ENCODE measurements around the gene DHFR.

The DHFR gene

DNA sequence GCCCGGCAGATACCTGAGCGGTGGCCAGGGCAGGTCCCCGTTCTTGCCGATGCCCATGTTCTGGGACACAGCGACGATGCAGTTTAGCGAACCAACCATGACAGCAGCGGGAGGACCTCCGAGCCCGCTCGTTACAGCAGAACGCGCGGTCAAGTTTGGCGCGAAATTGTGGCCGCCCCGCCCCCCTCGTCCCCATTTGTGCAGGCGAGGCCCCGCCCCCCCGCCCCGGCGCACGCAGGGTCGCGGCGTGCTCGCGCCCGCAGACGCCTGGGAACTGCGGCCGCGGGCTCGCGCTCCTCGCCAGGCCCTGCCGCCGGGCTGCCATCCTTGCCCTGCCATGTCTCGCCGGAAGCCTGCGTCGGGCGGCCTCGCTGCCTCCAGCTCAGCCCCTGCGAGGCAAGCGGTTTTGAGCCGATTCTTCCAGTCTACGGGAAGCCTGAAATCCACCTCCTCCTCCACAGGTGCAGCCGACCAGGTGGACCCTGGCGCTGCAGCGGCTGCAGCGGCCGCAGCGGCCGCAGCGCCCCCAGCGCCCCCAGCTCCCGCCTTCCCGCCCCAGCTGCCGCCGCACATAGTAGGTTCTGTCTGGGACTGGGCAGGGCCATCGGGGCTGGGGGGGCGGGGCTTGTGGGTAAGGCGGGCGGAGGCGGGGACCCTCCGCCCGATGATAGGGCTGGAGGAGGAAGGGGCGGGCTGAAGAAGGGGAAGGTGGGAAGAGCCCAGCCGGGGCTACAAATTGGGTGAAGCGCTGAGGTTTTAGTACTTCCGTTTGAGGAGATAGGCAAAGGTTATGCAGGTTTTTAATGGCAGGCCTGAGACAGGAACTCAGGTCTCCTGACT, at the start of gene DHFR, which contains the start of gene MSH3:
TSS of gene DHFR (minus strand) at position 593 of the 840 bp plus-strand sequence. CDS start at position 99, 494 bp downstream.
TSS of gene MSH3 (plus strand) at position 262 of the 840 bp plus-strand sequence. CDS start at position 338, 76 bp downstream.
- DNase-seq (ENCODE audit: low spot score in 2 of 2) (peak; percentile 76 to 94), ATAC-seq (peak; percentile 78)
- H3K27ac Mint-ChIP-seq: no peak within 1 kb of the TSS
- H3K4me1 Mint-ChIP-seq: peaks cover 28% of the 10 kb centered on the region
- no peak within 1 kb of the TSS for H3K4me3 Mint-ChIP-seq
- no peaks in the 10 kb centered on the region for H3K9me3 Mint-ChIP-seq
- peaks cover 42% of the 10 kb centered on the region for H3K36me3 Mint-ChIP-seq

- Mint-ChIP-seq H3K9me3 (no peaks in the 10 kb centered on the region), H3K27ac (no peak overlapping the region), H3K4me3 (no peak overlapping the region), H3K4me1 (peaks cover 19% of the 10 kb centered on the region), H3K36me3 (peaks cover 12% of the 10 kb centered on the region)
- ATAC-seq: no peak
- no peak for DNase-seq (ENCODE audit: low spot score in 2 of 2)
These were observed 49.4 kb upstream of the DHFR start for GRCh38 chr5:80704221-80704620.

DNA sequence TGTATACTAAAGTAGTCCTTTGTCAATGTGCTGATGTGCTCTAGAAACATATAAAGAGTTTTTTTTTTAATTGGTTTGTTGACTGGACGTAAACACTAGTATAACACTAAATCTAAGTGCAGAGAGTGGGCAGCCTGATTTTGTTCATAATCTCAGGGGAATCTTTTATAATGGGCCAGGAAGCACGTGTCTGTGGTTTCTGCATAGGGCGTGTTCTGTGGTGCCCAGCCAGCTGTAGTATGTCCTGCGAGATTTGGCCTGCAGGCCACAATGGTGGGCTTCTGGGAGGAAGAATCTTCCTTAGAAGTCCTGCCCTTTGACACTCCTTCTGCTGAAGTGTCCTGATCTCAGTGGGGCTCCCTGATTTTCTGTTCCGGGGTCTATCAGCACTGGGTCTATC, 49.0 kb upstream of the DHFR start:
- Mint-ChIP-seq H3K27ac (peak overlapping the region; percentile 88), H3K36me3 (peaks cover 7% of the 10 kb centered on the region), H3K4me3 (no peak overlapping the region), H3K9me3 (no peaks in the 10 kb centered on the region), H3K4me1 (peaks cover 19% of the 10 kb centered on the region)
- DNase-seq (ENCODE audit: low spot score in 2 of 2): no peak
- no peak for ATAC-seq

DNA sequence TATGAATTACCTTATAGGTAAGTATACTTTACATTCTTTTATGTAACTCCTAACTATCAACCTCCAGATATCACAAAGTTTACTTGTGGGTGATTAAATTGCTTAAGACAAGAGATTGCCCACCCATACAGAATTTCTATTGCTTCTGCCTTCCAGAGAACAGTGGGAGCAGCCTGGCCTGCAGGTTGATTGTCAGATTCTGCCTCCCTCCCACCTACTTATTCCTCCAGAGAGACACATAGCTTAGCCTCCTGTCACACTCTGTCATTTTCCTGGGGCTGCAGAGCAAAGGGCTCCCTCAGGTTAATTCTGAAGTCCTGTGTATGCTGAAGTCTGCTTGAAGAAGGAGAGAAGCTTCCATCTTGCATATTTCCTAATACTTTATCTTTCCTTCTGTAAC, 48.5 kb upstream of the DHFR start:
- peak overlapping the region; percentile 88 for H3K27ac Mint-ChIP-seq
- ATAC-seq (no peak), DNase-seq (ENCODE audit: low spot score in 2 of 2) (no peak)
- H3K4me1 Mint-ChIP-seq: peaks cover 19% of the 10 kb centered on the region
- no peak overlapping the region for H3K4me3 Mint-ChIP-seq
- no peaks in the 10 kb centered on the region for H3K9me3 Mint-ChIP-seq
- H3K36me3 Mint-ChIP-seq: peaks cover 6% of the 10 kb centered on the region

GRCh38 chr5:80701597-80701996, 46.8 kb upstream of the DHFR start:
- no peak for ATAC-seq
- Mint-ChIP-seq H3K36me3 (peaks cover 6% of the 10 kb centered on the region), H3K27ac (no peak overlapping the region)

DNA sequence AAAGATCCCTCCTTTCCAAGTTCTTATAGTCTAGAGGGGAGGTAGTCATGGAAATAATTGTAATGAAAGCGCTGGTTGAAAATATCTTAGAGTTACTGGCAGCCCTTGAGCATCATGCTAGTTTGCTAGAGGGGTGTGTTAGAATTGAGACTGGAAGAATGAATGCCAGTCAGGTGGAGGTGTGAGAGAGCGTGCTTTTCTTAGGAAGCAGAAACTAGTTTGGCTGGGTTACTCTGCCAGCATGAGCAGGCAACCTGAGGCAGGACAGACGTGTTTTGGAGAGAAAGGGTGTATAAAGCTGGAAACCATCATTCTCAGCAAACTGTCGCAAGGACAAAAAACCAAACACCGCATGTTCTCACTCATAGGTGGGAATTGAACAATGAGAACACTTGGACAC, 43.6 kb upstream of the DHFR start:
- Mint-ChIP-seq H3K4me1 (peaks cover 14% of the 10 kb centered on the region), H3K27ac (no peak overlapping the region), H3K36me3 (peaks cover 6% of the 10 kb centered on the region), H3K9me3 (no peaks in the 10 kb centered on the region), H3K4me3 (no peak overlapping the region)
- ATAC-seq (no peak), DNase-seq (ENCODE audit: low spot score in 2 of 2) (no peak)

More at GRCh38 chr5:80701597-80701996, 46.8 kb upstream of the DHFR start:
- no peak for DNase-seq (ENCODE audit: low spot score in 2 of 2)
- Mint-ChIP-seq H3K9me3 (no peaks in the 10 kb centered on the region), H3K4me1 (peaks cover 19% of the 10 kb centered on the region), H3K4me3 (no peak overlapping the region)

- H3K9me3 Mint-ChIP-seq: no peaks in the 10 kb centered on the region
- peaks cover 6% of the 10 kb centered on the region for H3K36me3 Mint-ChIP-seq
- ATAC-seq (no peak), DNase-seq (ENCODE audit: low spot score in 2 of 2) (no peak)
- no peak overlapping the region for H3K4me3 Mint-ChIP-seq
- H3K27ac Mint-ChIP-seq: no peak overlapping the region
- H3K4me1 Mint-ChIP-seq: peaks cover 13% of the 10 kb centered on the region
These were observed 42.3 kb upstream of the DHFR start for GRCh38 chr5:80697100-80697499.

- no peak for ATAC-seq
- Mint-ChIP-seq H3K4me3 (no peak overlapping the region), H3K27ac (no peak overlapping the region), H3K36me3 (peaks cover 6% of the 10 kb centered on the region), H3K4me1 (peaks cover 8% of the 10 kb centered on the region), H3K9me3 (no peaks in the 10 kb centered on the region)
- no peak for DNase-seq (ENCODE audit: low spot score in 2 of 2)
These were observed 41.7 kb upstream of the DHFR start for GRCh38 chr5:80696450-80696849.

GRCh38 chr5:80695666-80696065, 40.9 kb upstream of the DHFR start:
- Mint-ChIP-seq H3K9me3 (no peaks in the 10 kb centered on the region), H3K4me3 (no peak overlapping the region), H3K36me3 (peaks cover 6% of the 10 kb centered on the region), H3K4me1 (peaks cover 5% of the 10 kb centered on the region), H3K27ac (peak overlapping the region; percentile 38)
- ATAC-seq (no peak), DNase-seq (ENCODE audit: low spot score in 2 of 2) (no peak)

DNA sequence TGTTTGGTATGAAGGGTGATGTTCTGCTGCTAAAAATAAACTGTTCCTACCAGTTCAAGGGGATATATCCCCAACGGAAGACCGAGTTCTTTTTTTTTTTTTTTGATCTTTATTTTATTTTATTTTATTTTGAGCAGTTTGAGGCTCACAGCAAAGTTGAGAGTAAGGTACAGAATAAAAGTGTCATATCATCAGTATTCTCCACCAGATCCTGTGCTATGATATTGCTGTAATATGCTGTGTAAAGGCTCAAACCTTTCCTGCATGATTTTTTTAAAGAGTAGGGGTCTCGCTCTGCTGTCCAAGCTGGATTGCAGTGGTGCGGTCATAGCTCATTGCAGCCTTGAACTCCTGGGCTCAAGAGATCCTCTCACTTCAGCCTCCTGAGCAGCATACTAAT, 34.8 kb upstream of the DHFR start:
- H3K27ac Mint-ChIP-seq: no peak overlapping the region
- no peak for ATAC-seq
- H3K36me3 Mint-ChIP-seq: peaks cover 16% of the 10 kb centered on the region
- H3K4me1 Mint-ChIP-seq: peaks cover 17% of the 10 kb centered on the region
- no peak for DNase-seq (ENCODE audit: low spot score in 2 of 2)
- no peaks in the 10 kb centered on the region for H3K9me3 Mint-ChIP-seq
- no peak overlapping the region for H3K4me3 Mint-ChIP-seq

DNA sequence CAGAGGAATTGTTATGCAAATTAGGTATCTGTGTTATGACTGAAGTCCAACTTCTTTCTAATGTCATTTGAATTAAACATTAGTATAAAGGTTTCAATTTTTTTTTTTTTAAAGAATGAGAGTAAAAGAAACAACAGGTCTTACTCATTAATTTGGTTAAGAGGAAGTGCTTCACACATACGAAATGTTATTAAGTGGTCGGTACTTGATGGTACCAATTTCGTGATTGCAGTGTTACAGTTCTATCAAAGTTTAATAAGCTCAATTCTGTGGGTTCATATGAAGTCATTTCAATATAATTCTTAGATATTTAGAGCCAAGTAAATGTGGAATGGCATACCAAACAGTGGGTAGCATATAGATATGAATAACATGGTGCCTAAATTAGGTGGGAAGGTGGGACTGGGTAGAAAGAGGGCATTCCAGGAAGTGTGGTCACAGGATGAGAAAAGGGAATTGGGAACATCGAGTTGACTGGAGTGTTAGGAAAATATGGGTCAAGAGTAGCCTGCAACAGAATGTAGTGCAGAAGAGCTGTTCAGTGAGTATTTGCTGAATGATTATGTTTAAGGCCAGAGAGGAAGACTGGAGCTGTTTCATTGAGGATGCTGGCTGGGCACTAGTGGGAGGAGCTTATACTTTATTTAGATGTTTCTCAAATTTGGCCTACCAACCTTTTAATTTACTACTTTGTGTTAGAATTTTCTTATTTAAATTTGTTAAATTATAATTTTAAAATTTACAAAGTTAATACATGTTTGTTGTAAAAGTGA, 34.1 kb upstream of the DHFR start:
- no peaks in the 10 kb centered on the region for H3K9me3 Mint-ChIP-seq
- no peak overlapping the region for H3K27ac Mint-ChIP-seq
- no peak overlapping the region for H3K4me3 Mint-ChIP-seq
- ATAC-seq (no peak), DNase-seq (ENCODE audit: low spot score in 2 of 2) (no peak)
- H3K36me3 Mint-ChIP-seq: peaks cover 16% of the 10 kb centered on the region
- peaks cover 17% of the 10 kb centered on the region for H3K4me1 Mint-ChIP-seq

DNA sequence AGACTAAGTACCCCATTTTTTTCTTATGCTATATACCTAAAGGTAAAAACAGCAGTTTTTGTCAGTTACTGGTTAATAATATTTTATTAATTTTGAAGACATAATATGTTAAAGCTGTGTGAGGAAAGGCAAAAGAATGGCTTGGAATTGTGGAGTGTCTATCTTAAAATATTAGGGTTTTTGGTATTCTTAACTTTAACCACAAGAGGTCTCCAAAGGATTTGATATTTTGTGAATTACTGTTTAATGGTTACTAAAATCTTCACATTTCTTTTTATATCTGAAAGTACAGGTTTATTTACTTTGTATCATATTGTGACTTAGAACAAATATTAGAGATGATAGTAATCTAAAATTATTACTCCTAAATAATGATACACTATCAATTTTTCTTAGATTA, 32.0 kb upstream of the DHFR start:
- H3K4me3 Mint-ChIP-seq: no peak overlapping the region

GRCh38 chr5:80676706-80677105, 21.9 kb upstream of the DHFR start:
- ATAC-seq (no peak), DNase-seq (ENCODE audit: low spot score in 2 of 2) (no peak)
- Mint-ChIP-seq H3K4me3 (no peak overlapping the region), H3K27ac (no peak overlapping the region), H3K9me3 (no peaks in the 10 kb centered on the region), H3K4me1 (no peaks in the 10 kb centered on the region), H3K36me3 (peaks cover 67% of the 10 kb centered on the region)

More for the DNA sequence above, 32.0 kb upstream of the DHFR start:
- no peak overlapping the region for H3K27ac Mint-ChIP-seq
- H3K36me3 Mint-ChIP-seq: peaks cover 21% of the 10 kb centered on the region
- H3K9me3 Mint-ChIP-seq: no peaks in the 10 kb centered on the region
- no peak for DNase-seq (ENCODE audit: low spot score in 2 of 2)
- H3K4me1 Mint-ChIP-seq: peaks cover 21% of the 10 kb centered on the region
- ATAC-seq: no peak

DNA sequence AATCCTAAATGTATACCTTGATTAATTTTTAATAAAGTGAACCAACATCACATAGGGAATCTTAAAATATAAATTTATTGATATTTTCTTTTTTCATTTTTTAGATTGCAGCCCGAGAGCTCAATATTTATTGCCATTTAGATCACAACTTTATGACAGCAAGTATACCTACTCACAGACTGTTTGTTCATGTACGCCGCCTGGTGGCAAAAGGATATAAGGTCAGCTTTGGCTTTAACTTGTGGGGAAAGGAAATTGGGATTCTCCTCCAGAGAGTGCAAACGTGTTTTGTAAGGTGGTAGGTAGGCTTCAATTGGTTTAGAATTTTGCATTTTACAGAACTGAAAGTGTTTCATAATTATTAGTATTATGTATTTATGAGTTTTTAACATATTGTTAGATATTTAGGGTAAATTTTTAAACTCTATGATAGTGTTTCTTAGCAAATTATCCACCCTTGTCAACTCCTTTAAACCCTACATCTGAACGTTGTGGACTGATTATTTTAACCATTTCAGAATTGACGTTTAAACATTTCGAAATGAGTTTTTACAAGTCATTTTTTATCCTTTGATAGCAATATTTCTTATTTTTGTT, 17.5 kb upstream of the DHFR start:
- Mint-ChIP-seq H3K27ac (no peak overlapping the region), H3K4me1 (peaks cover 4% of the 10 kb centered on the region), H3K4me3 (no peak overlapping the region), H3K9me3 (no peaks in the 10 kb centered on the region), H3K36me3 (peaks cover 71% of the 10 kb centered on the region)
- DNase-seq (ENCODE audit: low spot score in 2 of 2) (peak; percentile 44 to 68), ATAC-seq (peak; percentile 65)

Data from stimulated activated effector memory CD8-positive, alpha-beta T cell treated with anti-CD3 and anti-CD28 coated beads, Interleukin-12 subunit alpha, Interleukin-12 subunit beta, amount 100 ng/mL, for 72 hours (primary cell).